ENCODE data around the gene MRPL45. TPM values are rescaled to one million over a fixed set of nuclear protein-coding genes. Genes with fewer than 3 reads are reported as not detected.
"Not testable (repeated sequence)": the region's sequence is repeated elsewhere in the genome, so short reads cannot be mapped to it uniquely, and the experiment has no call there.

The MRPL45 gene
- total RNA-seq, result 33.6 and 33.9 TPM in 2 replicates

DNA sequence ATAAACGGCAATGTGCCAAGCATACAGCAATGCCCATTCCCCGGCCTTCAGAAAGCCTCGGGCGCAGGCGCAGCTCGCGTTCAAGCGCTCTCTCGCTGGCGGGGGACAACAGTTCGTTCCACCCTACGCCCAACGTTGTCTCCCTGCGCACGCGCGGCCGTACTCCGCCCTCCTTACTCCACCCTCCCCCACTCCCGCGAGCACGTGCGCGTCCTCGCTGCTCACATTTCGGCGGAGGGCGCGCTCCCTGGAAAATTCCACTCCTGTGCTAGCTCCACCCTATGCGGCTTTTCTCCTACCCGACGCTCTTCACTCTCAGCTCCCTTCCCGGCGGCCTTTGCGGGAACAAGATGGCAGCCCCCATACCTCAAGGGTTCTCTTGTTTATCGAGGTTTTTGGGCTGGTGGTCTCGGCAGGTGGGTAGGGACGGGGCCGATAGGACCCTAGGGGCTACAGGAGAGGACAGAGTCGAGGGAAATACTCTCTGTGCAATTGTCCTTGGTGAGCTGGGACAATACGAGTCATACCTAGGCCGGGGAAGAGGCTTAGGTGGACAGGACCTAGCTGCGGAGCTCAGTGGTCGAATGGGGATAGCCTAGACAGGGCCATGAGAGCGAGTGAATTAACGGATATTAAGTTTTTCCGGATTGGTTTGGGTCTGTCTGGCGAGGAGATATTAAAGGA, at the start of gene MRPL45:
MRPL45 (plus strand) TSS at position 335 of the 684 bp plus-strand sequence; CDS start at position 351, 16 bp downstream.
- H3K27me3 Mint-ChIP-seq, H3K4me1 Mint-ChIP-seq, CTCF ChIA-PET, H3K9me3 Mint-ChIP-seq: not testable (repeated sequence)
- Mint-ChIP-seq H3K4me3 (peak within 1 kb of the TSS; percentile 94), H3K27ac (peak within 1 kb of the TSS; percentile 96), H3K36me3 (ENCODE audit: low read depth) (peaks cover 18% of the 10 kb centered on the region)
- POLR2A ChIA-PET, result interaction anchor here (0.5 to 1.0 kb wide), 2 partner anchors 307 to 405 kb away, joined by 3 read pairs; no protein-coding TSS in a partner anchor
- ATAC-seq (ENCODE audit: low read depth) (peak; percentile 91), DNase-seq (peak; percentile 95)
- intact Hi-C loops (cut with micrococcal nuclease), result loop anchor here (5.0 kb wide), 1 partner anchor 55 kb away; the partner anchor contains the start of gene SOCS7

DNA sequence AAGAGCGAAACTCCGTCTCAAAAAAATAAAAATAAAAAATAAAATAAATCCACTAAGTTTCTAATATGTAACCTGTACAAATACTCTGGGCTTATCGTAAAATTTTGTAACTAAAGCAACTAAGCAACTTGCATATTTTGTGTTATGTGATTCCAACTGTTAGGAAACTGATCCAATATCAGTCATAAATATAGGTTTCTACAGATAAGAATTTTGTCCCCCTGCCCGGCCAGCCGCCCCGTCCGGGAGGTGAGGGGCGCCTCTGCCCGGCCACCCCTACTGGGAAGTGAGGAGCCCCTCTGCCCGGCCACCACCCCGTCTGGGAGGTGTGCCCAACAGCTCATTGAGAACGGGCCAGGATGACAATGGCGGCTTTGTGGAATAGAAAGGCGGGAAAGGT, 43.8 kb upstream of the MRPL45 start:
- H3K4me3 Mint-ChIP-seq; intact Hi-C loops (cut with micrococcal nuclease); H3K27ac Mint-ChIP-seq; POLR2A ChIA-PET; H3K36me3 Mint-ChIP-seq (ENCODE audit: low read depth); H3K9me3 Mint-ChIP-seq; CTCF ChIA-PET; DNase-seq; H3K27me3 Mint-ChIP-seq; ATAC-seq (ENCODE audit: low read depth): not testable (repeated sequence)
- peaks cover 12% of the 10 kb centered on the region for H3K4me1 Mint-ChIP-seq

DNA sequence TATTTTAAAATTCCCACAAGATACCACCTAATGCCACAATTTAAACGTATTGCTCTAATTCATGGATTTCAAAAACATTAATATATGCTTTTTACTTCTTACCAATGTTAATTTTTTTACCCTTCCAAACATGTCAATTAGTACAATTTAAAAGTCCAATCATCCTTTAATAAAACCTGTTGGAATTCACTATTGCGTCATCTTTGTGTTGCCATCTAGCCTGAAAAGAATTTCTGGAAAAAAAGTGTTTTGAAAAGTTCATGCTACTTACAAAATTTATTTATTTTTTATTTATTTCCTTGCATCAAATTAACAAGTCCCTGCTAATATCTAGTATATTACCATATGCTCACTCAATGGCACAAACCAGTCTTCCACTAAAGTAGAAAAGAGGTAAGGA, 42.6 kb upstream of the MRPL45 start:
- H3K4me3 Mint-ChIP-seq; H3K27me3 Mint-ChIP-seq; DNase-seq; H3K36me3 Mint-ChIP-seq (ENCODE audit: low read depth); intact Hi-C loops (cut with micrococcal nuclease); H3K27ac Mint-ChIP-seq; CTCF ChIA-PET; ATAC-seq (ENCODE audit: low read depth); H3K9me3 Mint-ChIP-seq: not testable (repeated sequence)
- POLR2A ChIA-PET, result interaction anchor here (0.7 kb wide), 1 partner anchor 530 kb away, joined by 3 read pairs; no protein-coding TSS in a partner anchor
- H3K4me1 Mint-ChIP-seq, result peaks cover 12% of the 10 kb centered on the region

DNA sequence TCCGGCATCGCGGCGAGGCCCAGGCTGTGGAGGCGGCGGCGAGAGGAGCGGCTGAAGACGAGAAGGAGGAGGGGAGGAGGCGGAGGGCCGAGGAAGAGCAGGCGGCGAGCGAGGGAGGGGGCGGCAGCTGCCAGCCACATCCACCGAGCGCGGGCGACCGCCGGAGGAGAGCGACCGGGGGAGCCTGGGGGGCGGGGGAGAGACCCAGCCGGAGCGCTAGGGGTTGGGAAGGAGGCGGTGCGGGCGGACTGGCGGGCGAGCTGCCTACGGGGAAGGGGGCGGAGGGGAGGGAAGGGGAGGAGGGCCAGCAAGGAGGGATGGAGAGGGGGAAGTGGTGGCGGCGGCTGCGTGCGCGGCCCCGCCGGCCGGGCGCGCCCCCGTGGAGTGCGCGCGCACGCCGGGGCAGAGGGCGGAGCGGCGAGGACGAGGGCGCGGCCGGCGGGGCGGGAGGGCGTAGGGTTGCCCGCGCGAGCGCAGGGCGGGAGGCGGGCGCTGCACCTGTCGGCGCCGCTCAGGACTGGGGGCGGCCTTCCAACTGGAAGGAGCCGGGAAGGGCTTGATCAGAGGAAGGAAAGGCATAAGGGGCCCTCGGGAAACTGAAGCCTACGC, 39.9 kb upstream of the MRPL45 start:
- H3K36me3 Mint-ChIP-seq (ENCODE audit: low read depth); CTCF ChIA-PET; H3K9me3 Mint-ChIP-seq; H3K27ac Mint-ChIP-seq; intact Hi-C loops (cut with micrococcal nuclease); H3K27me3 Mint-ChIP-seq: not testable (repeated sequence)
- Mint-ChIP-seq H3K4me3 (peak overlapping the region; percentile 53), H3K4me1 (peaks cover 12% of the 10 kb centered on the region)
- DNase-seq (peak; percentile 86), ATAC-seq (ENCODE audit: low read depth) (peak; percentile 85)
- POLR2A ChIA-PET, result interaction anchor here (0.5 to 0.6 kb wide), 3 partner anchors 36 to 1240 kb away, joined by 3 to 9 read pairs (median 3); no protein-coding TSS in a partner anchor

DNA sequence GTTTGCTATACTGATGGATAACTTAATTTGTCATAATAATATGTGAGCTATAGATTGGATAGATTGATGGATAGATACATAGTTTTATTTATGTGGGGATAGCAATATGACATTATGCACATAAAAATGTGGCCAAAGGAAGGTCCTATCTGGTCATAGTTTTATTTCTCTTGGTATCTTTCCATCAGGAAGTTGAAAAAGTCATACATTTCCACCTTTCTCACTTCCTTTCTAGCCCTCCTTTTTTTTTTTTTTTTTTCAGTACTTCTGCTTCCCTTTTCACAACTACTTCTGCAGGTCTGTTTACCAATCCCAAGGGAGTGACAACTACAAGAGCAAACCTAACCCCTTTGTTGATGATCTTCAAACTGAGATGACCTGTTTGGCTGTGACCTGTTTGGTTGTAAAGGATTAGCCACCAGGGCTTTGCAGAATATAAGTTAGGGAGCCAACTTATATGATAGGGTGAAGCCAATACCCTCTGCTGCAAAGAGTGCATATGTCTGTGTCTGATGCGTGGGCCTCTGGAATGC, 30.9 kb upstream of the MRPL45 start:
- H3K4me3 Mint-ChIP-seq; H3K27me3 Mint-ChIP-seq; H3K36me3 Mint-ChIP-seq (ENCODE audit: low read depth); DNase-seq; H3K4me1 Mint-ChIP-seq; CTCF ChIA-PET; ATAC-seq (ENCODE audit: low read depth); POLR2A ChIA-PET; H3K27ac Mint-ChIP-seq; intact Hi-C loops (cut with micrococcal nuclease); H3K9me3 Mint-ChIP-seq: not testable (repeated sequence)

DNA sequence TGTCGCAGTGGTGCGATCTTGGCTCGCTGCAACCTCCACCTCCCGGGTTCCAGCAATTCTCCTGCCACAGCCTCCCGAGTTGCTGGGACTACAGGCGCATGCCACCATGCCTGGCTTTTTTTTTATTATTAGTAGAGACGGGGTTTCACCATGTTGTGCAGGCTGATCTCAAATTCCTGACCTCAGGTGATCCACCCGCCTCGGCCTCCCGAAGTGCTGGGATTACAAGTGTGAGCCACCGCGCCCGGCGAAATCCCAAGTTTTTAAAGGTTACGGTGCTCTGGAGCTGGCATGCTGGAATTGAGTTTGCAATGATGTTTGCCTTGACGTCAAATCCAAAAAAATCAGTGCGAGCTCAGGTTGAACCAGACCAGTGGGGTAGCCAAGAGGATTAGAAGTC, 30.4 kb upstream of the MRPL45 start:
- H3K36me3 Mint-ChIP-seq (ENCODE audit: low read depth); POLR2A ChIA-PET; DNase-seq; H3K27ac Mint-ChIP-seq; H3K9me3 Mint-ChIP-seq; H3K4me1 Mint-ChIP-seq; H3K4me3 Mint-ChIP-seq; H3K27me3 Mint-ChIP-seq; ATAC-seq (ENCODE audit: low read depth); CTCF ChIA-PET; intact Hi-C loops (cut with micrococcal nuclease): not testable (repeated sequence)

DNA sequence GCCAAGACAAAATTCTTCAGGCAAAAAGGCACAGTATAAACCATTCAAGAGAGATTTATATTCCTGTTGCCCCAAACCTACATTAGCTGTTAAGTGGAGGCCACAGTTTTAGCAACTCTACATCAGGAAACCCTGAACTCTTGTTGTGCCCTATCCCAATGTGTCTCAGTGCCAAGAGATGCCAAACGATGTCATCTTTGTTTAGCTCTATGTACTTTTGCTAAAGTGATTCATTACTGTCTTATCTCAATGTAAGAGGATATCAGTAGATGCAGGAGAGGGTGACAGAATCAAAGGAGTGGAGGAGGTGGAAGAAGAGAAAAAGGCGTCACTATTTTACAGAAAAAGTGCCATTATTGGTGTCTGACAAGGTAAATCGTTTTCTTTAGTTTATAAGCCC, 28.8 kb upstream of the MRPL45 start:
- H3K4me3 Mint-ChIP-seq; H3K4me1 Mint-ChIP-seq; ATAC-seq (ENCODE audit: low read depth); CTCF ChIA-PET; intact Hi-C loops (cut with micrococcal nuclease); H3K27ac Mint-ChIP-seq; H3K36me3 Mint-ChIP-seq (ENCODE audit: low read depth); DNase-seq; H3K27me3 Mint-ChIP-seq; H3K9me3 Mint-ChIP-seq; POLR2A ChIA-PET: not testable (repeated sequence)

DNA sequence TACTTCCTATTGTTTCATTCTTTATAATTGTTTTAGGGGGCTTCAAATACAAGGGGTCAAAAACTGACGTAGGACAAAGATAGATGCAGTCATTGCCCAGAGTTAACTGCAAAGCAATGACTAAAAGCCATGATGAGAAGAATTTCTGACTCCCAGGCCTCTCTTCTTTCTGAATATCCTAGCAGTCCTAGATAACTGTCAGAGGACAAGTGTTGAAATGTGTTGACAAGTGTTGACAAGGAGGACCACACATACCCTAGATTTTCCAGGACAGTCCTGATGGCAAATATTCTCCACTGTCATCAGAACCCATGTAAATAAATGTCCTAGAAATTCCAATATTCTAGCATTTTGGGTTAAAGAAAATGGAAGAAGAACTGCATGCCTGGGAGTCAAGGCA, 27.9 kb upstream of the MRPL45 start:
- POLR2A ChIA-PET; H3K9me3 Mint-ChIP-seq; CTCF ChIA-PET; H3K27ac Mint-ChIP-seq; ATAC-seq (ENCODE audit: low read depth); H3K36me3 Mint-ChIP-seq (ENCODE audit: low read depth); H3K4me1 Mint-ChIP-seq; intact Hi-C loops (cut with micrococcal nuclease); DNase-seq; H3K27me3 Mint-ChIP-seq; H3K4me3 Mint-ChIP-seq: not testable (repeated sequence)

DNA sequence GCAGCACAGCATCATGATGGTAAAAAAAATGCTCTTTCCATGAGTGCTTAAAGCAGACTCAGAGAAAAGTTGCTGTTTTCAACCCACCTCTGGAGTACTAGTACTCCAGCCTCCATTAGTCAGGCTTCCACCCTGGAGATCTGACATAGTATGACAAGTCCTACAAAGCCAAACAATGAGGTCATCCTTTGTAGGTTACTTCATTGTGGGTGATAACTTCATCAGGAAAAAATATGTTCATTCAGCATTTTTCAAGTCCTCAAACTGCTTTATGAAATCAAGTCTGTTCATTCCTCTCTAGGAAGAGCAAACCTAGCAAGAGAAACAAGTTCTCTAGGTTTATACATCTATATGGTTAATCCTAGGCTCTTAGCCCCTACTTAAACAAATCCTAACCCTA, 27.4 kb upstream of the MRPL45 start:
- H3K36me3 Mint-ChIP-seq (ENCODE audit: low read depth); H3K27ac Mint-ChIP-seq; H3K9me3 Mint-ChIP-seq; H3K4me1 Mint-ChIP-seq; intact Hi-C loops (cut with micrococcal nuclease); CTCF ChIA-PET; H3K27me3 Mint-ChIP-seq; ATAC-seq (ENCODE audit: low read depth); DNase-seq; H3K4me3 Mint-ChIP-seq; POLR2A ChIA-PET: not testable (repeated sequence)

DNA sequence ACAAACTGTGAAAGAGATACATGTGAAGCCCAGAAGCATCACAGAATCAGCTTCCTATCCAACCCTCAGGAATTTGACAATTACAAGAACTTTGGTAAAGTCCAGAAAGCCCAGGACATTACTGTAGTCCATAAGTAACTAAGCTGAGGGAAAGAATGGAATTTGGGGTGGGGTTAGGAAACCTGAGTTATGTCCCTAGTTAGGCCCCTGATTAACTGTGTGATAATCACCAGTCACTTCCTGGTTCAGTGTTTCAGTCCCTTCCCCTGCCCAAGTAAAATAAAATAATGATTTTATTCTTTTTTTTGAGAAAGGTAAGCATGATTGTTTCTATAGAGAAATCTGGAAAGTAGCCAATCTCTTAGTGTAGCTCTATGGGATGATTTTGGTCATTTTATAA, 11.0 kb upstream of the MRPL45 start:
- POLR2A ChIA-PET; DNase-seq; intact Hi-C loops (cut with micrococcal nuclease); CTCF ChIA-PET; H3K9me3 Mint-ChIP-seq; H3K36me3 Mint-ChIP-seq (ENCODE audit: low read depth); H3K27ac Mint-ChIP-seq; H3K4me3 Mint-ChIP-seq; H3K4me1 Mint-ChIP-seq; H3K27me3 Mint-ChIP-seq; ATAC-seq (ENCODE audit: low read depth): not testable (repeated sequence)

DNA sequence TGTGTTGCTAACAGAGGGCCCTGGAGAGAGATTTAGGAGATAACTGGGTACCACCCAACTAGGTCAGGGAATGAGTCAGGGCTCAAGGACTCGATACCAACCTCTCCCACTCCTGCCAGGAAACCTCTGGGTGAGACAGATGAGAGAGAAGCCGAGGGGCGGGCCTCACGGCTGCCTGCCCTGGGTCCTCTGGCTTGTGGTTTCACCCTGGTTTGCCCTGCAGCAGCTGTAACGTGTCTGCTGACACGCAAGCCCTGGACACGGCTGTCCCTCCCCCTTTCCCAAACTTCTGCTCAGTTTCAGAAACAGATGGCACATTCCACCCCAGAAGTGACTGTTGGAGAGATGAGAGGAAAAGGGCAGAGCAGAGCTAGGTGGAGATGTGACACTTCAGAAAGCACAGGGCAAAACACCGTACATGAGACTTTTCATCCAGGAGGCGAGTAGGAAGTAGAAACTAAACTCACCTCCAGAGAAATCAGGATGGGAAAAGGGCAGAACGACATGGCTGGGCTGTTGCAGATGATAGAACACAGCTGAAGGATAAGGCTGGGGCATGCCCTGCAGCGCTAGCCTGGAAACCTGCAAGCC, 10.4 kb upstream of the MRPL45 start:
- peak; percentile 61 for ATAC-seq (ENCODE audit: low read depth)
- H3K27ac Mint-ChIP-seq, H3K4me3 Mint-ChIP-seq: not testable (repeated sequence)

More for the DNA sequence above, 10.4 kb upstream of the MRPL45 start:
- POLR2A ChIA-PET; H3K9me3 Mint-ChIP-seq; H3K27me3 Mint-ChIP-seq; H3K36me3 Mint-ChIP-seq (ENCODE audit: low read depth); H3K4me1 Mint-ChIP-seq; intact Hi-C loops (cut with micrococcal nuclease); CTCF ChIA-PET: not testable (repeated sequence)
- DNase-seq, result peak; percentile 16
